ENCODE data around the gene CNR2. TPM values are rescaled to one million over a fixed set of nuclear protein-coding genes. Genes with fewer than 3 reads are reported as not detected.
"Not testable (repeated sequence)": the region's sequence is repeated elsewhere in the genome, so short reads cannot be mapped to it uniquely, and the experiment has no call there.

CNR2 gene
- polyA plus RNA-seq, 1 of the 3 experiments (the other 2 are of a cell fraction), result not detected

- TF ChIP-seq ZBTB33 (IDR thresholded peaks at IDR 0.05; ENCODE audit: borderline replicate concordance, low read depth) (no peak), SIN3A (IDR thresholded peaks at IDR 0.05; ENCODE audit: borderline replicate concordance, low read depth, low read length) (no peak), USF2 (IDR thresholded peaks at IDR 0.05; ENCODE audit: borderline replicate concordance, low read depth, low read length) (no peak), REST (IDR thresholded peaks at IDR 0.05; ENCODE audit: low read depth, low read length) (no peak), IRF3 (IDR thresholded peaks at IDR 0.05; ENCODE audit: low read depth, low read length) (no peak), GATA2 (CRISPR knock-in tag; IDR thresholded peaks at IDR 0.05) (no peak), NFIC (IDR thresholded peaks at IDR 0.05; ENCODE audit: borderline replicate concordance) (no peak), RCOR1 (IDR thresholded peaks at IDR 0.05; ENCODE audit: low read length) (no peak), CHD2 (IDR thresholded peaks at IDR 0.05; ENCODE audit: low read length, partially characterized antibody) (no peak)
These were observed 75.3 kb downstream of the CNR2 start (continued) for GRCh38 chr1:23837908-23838307.

- no peak overlapping the region for H3K27ac ChIP-seq (ENCODE audit: low read depth in 2 of 2, low read length in 1 of 2)
- no peaks in the 10 kb centered on the region for H3K9me3 ChIP-seq
- WGBS (ENCODE audit: low lambda C conversion rate), result 53% methylated on average over 3 of the region's 3 CpGs
- ChIA-PET CTCF (no interaction called here), POLR2A (no interaction called here)
- H3F3A ChIP-seq (replicated peaks; ENCODE audit: insufficient read depth), result no peaks in the 10 kb centered on the region
- no peaks in the 10 kb centered on the region for H3K36me3 ChIP-seq (replicated peaks in 1 of 2; ENCODE audit: control insufficient read depth in 1 of 2, insufficient read depth in 2 of 2, low read length in 1 of 2)
- no peak for DNase-seq
- no peaks in the 10 kb centered on the region for H3K27me3 ChIP-seq (ENCODE audit: insufficient read depth)
- H3K79me2 ChIP-seq (ENCODE audit: insufficient read depth), result no peaks in the 10 kb centered on the region
- TF ChIP-seq TAF1 (IDR thresholded peaks at IDR 0.05; ENCODE audit: borderline replicate concordance, low read depth, low read length) (no peak), JUND (IDR thresholded peaks at IDR 0.05) (no peak)
- no peak overlapping the region for H3K9ac ChIP-seq
- no peaks in the 10 kb centered on the region for H4K20me1 ChIP-seq (ENCODE audit: insufficient read depth)
- H3K4me2 ChIP-seq, result no peak overlapping the region
- H3K4me3 ChIP-seq (ENCODE audit: low read depth in 2 of 2, low read length in 1 of 2), result no peak overlapping the region
- H3K9me2 ChIP-seq, result no peaks in the 10 kb centered on the region
- no peak overlapping the region for H2AFZ ChIP-seq (ENCODE audit: low read depth)
- H3K4me1 ChIP-seq (ENCODE audit: control insufficient read depth in 1 of 2, insufficient read depth in 2 of 2, low read depth in 1 of 2, low read length in 1 of 2), result peaks cover 0 to 6% of the 10 kb centered on the region in 2 experiments; a peak in 1 of 4 replicates
These were observed 77.1 kb downstream of the CNR2 start for GRCh38 chr1:23836037-23836436.

- POLR2A ChIA-PET; H2AFZ ChIP-seq (ENCODE audit: low read depth); H3K4me1 ChIP-seq (ENCODE audit: control insufficient read depth in 1 of 2, insufficient read depth in 2 of 2, low read depth in 1 of 2, low read length in 1 of 2); H3K4me3 ChIP-seq (ENCODE audit: low read depth in 2 of 2, low read length in 1 of 2); H4K20me1 ChIP-seq (ENCODE audit: insufficient read depth); DNase-seq; H3F3A ChIP-seq (replicated peaks; ENCODE audit: insufficient read depth); H3K9me2 ChIP-seq; H3K27ac ChIP-seq (ENCODE audit: low read depth in 2 of 2, low read length in 1 of 2); H3K9me3 ChIP-seq; H3K36me3 ChIP-seq (replicated peaks in 1 of 2; ENCODE audit: control insufficient read depth in 1 of 2, insufficient read depth in 2 of 2, low read length in 1 of 2); H3K9ac ChIP-seq; H3K4me2 ChIP-seq; H3K27me3 ChIP-seq (ENCODE audit: insufficient read depth); H3K79me2 ChIP-seq (ENCODE audit: insufficient read depth): not testable (repeated sequence)
- CTCF ChIA-PET, result interaction anchor here (0.7 to 1.4 kb wide), 4 partner anchors 14 to 32 kb away, joined by 3 to 7 read pairs (median 3); no protein-coding TSS in a partner anchor
- 49% methylated on average over 6 of the region's 6 CpGs for whole genome bisulfite sequencing (ENCODE audit: low lambda C conversion rate)
These were observed 79.0 kb downstream of the CNR2 start for GRCh38 chr1:23834156-23834555.
